Measurements from ENCODE around the gene SYNGAP1.
A peak's percentile ranks its signal among the peaks of the same experiment; 100 is the strongest.

- TF ChIP-seq CTCF (IDR thresholded peaks at IDR 0.05; ENCODE audit: low read depth, low read length) (peak; percentile 6), POLR2A (IDR thresholded peaks at IDR 0.05; ENCODE audit: extremely low read depth, insufficient read length) (no peak), MAX (IDR thresholded peaks at IDR 0.05; ENCODE audit: low read depth, low read length) (no peak), MYC (IDR thresholded peaks at IDR 0.05; ENCODE audit: low read depth, low read length) (no peak)
These were observed 70.3 kb downstream of the SYNGAP1 start for GRCh38 chr6:33490198-33490597.

Measured in NB4 (cell line).